GM19328 (cell line): ENCODE data around the gene ETV3.
"Not testable (repeated sequence)": the region's sequence is repeated elsewhere in the genome, so short reads cannot be mapped to it uniquely, and the experiment has no call there.

ENCODE experiments used
- ATAC-seq: cut with Tn5 transposase; IDR thresholded peaks from one replicate; pipeline ENCODE4 v1.9.1; 2021; ENCODE audit warnings: mild to moderate bottlenecking, moderate library complexity; ENCODE audit not compliant: unreplicated experiment

The ETV3 gene

GRCh38 chr1:157138220-157139051, at the start of gene ETV3:
Gene ETV3, minus strand, starts transcription at chr1:157138395. Its CDS starts 2,043 bp downstream, at chr1:157136352.
- peak; percentile 87 for ATAC-seq

- no peak for ATAC-seq
These were observed 48.2 kb upstream of the ETV3 start for GRCh38 chr1:157186281-157186992.

DNA sequence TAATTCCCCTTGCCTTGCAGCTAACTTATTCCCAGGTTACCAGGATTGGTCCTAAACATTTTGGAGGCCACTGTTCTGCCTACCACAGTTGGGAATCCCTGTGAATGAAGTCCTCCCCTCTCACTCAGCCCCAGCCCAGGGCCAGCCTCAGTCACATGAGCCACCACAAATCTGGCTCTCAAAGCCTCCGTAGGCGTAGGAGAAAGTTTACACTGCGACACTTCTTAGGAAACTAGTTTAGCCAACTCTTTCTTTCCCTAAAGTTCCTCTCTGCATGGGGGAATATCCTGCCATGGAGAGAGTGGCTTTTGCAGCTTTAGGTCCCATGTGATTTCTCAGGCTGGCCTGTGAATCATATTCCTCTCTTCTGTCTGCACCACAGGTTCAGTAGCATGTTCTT, 45.7 kb upstream of the ETV3 start:
- no peak for ATAC-seq

GRCh38 chr1:157182371-157182770, 44.2 kb upstream of the ETV3 start:
- not testable (repeated sequence) for ATAC-seq

GRCh38 chr1:157181790-157182189, 43.6 kb upstream of the ETV3 start:
- ATAC-seq: no peak

- no peak for ATAC-seq
These were observed 43.1 kb upstream of the ETV3 start for GRCh38 chr1:157181258-157181657.

DNA sequence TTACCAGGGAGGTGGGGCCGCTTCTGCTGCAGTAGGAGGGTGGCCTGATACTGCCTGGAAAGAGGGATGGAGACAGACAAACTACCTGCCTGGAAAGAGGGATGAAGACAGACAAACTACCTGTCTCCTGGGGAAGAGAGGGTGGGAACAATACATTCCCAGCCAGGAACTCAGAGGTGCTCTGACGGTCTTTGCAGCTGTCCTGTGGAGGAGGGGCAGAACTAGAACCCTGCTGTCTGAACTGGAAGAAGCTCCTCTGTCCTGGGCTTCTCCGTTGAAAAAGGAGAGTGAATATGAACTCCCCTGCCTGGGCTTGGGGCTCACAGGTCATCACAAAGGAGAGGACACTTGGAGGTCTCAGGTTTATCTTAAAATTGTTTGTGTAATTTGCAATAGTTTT, 40.3 kb upstream of the ETV3 start:
- ATAC-seq: no peak

DNA sequence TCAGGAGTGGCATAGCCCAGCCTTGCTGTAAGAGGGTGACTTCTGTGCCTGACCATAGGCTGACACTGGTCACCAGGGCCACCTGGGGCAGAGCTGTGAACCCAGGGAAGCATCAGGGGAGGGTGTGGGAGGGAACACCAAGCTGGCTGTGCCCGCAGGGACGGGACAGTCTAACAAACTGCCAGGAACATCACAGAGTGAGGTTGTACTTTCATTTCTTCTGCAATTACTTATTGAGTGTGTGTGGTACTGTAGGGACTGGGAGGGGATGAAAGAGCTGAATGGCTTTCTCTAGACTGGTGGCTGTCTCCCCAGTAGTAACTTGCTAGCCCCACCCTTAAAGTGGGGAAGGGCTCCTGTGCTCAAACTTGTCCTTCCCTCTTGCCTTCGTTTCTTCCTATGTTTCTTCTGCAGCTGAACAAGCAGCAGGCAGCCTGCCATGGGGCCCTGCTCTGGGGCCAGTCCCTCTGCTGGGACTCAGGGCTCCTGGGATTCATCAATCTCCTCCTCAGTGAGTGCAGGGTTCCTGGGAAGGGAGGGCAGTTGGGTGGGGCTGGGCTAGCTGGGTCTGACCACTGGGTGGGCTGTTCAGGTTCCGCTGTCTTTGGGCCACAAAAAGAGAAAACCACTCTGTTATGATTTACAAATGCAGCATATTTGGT, 39.7 kb upstream of the ETV3 start:
- ATAC-seq: no peak

DNA sequence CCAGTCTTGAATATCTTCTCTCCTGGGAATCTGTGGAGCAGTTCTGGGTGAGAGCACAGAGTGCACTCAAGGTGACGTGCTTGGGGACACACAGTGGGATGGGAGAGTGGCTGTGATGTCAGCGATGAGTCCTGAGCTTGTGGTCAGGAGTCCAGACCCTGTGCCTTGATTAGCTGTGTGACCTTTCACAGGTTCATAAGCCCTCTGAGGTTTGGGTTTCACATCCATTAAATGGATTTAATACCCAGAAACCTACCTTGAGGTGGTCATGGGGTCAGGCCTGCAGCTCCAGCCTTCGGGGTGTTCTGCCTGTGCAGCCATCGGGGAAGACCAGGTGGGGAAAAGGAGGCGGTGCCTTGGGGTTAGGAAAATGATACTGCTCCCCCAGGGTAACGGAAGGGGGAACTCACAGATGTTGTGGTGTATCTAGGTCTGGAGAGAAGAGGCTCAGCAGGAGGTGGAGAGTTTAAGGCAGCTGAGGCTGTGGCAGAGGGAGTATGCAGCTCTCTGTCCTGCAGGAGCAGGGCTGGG, 38.5 kb upstream of the ETV3 start:
- ATAC-seq: no peak

GRCh38 chr1:157176016-157176415, 37.8 kb upstream of the ETV3 start:
- ATAC-seq: no peak

GRCh38 chr1:157173900-157174410, 35.8 kb upstream of the ETV3 start:
- ATAC-seq: no peak

DNA sequence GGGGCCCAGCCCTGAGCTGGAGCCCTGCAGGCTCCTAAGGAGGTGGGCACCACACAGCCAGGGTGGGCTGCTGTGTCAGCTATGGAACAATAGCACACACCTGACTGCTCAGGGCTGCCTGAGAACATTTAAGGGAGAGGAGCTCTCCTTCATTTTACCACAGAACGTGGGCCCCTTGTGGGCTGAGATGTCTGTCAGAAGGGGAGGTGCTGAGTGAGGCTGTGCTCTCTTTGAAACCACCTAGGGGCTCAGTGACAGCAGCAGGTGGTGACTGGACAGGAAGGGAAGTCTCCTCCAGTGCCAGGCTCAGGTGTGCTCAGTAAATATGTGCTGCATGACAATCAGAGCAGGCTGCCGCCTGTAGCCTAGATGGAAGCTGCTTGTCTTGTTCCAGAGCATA, 35.0 kb upstream of the ETV3 start:
- not testable (repeated sequence) for ATAC-seq

DNA sequence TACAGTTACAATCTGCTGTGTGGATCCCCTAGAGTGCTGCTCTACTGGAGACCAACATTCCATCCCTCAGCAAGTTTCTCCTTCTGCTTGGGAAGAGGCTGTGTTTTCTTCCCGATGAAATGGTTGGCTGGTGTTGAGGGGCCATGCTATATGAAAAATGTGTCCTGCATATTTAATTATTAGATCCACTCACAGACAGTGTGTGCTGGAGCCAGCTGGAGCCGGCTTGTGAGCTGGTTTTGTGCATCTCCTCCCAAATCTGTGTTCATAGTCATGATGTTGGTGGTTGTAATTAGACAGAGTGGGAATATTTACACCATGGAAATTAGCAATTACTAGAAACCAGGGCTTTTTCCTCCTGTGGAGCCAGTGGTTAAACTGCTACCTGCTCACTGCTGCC, 34.4 kb upstream of the ETV3 start:
- not testable (repeated sequence) for ATAC-seq

DNA sequence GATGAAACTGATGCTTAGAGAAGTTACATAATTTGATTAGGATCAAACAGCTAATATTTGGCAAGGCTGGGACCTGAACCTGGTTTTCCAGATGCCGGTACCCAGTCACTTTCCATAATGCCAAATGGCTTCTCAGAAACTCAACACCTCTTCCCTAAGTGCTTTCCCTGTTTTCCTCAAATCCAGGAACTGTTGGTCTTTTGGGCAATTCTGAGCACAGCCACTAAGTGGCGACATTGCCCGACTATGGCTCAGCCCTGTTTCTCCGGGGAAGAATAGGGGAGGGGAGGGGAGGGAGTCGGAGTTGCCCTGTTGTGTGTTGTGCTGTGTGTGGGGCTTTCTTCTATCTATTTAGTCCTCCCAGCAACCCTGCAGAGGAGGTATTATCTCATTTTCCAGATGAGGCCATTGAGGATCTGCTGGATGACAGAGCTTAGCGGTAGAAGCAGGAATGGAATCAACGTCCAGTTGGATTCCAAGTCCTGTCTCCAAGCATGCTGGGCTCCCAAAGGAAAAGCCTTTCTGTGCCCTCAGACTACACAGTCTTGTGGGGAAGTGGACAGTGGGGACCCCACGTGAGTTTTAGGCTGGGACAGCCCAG, 33.8 kb upstream of the ETV3 start:
- not testable (repeated sequence) for ATAC-seq

- no peak for ATAC-seq
These were observed 32.7 kb upstream of the ETV3 start for GRCh38 chr1:157170677-157171515.

DNA sequence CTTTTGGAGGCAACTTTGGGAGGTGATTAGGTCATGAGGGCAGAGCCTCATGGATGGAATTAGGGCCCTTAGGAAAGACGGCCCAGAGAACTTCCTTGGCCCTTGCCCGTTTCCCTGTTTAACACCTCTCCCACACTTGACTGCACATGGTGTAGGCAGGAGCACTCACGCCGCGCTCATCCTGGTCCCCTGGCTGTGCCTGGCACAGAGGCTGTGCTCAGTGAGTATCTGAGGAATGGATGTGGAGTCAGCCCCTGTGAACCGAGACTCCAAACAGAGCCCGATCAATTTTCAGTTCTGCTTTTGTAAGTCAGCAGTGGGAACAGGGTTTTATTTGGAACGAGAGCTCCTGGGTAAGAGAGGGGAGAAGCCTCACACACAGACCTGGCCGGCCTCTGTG, 29.8 kb upstream of the ETV3 start:
- no peak for ATAC-seq

DNA sequence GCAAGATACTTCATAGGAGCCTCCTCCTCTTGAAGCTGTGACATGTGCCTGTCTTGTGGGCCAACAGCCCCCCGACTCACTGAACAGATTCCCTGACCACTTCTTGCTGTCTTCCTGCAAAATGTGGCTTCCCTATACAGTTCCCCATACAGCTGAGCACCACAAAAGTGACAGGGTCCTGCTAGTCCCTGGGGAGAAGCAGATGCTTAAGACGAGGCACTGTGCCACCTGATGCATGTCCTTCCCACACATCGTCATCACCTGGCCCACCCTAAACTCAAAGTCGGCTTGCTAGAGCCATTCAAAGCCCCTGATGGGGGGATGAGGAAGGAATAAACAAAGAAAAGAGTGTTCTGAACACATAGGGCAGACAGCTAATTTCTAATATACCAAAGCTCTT, 29.2 kb upstream of the ETV3 start:
- ATAC-seq: no peak

- ATAC-seq: no peak
These were observed 28.4 kb upstream of the ETV3 start for GRCh38 chr1:157166590-157166989.

GRCh38 chr1:157163273-157164127, 25.3 kb upstream of the ETV3 start:
- no peak for ATAC-seq
